ENCODE data around the gene TEAD1. TPM values are rescaled to one million over a fixed set of nuclear protein-coding genes. Genes with fewer than 3 reads are reported as not detected.

The TEAD1 gene
- total RNA-seq, 4 donors from 2014 or later = 46.1 to 175 (median 126) TPM

DNA sequence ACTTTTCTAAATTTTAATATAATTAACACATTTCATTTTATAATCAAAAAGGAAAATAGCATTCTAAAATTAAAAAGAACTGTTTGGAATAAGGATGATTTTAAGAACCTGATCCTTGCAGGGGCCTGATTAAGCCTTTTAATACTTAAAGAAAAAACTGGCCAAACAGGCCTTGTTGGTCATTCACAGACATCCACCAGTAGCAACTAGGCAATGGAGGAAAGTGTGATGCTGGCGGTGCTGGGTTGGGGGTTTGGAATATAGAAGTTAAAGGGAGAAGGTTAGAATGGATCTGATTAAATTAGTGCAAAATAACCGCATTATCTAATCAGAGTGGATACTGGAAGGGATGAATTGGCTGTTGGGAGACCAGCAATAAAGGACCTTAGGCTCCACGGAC is 16.9 kb upstream of the TEAD1 start:
- in situ Hi-C loops (cut with MboI; ENCODE audit: low sequenced_read_pairs in 4 of 4) = no loop called here
- intact Hi-C loops (cut with DNase I; ENCODE audit: low total_unique reads) = no loop called here
- ATAC-seq = no peak
- Histone ChIP-seq H3K9me3 (no peaks in the 10 kb centered on the region), H3K4me1 (no peaks in the 10 kb centered on the region), H3K4me3 (no peak overlapping the region), H3K27me3 (no peaks in the 10 kb centered on the region), H3K36me3 (no peaks in the 10 kb centered on the region), H3K27ac (no peak overlapping the region)
- no peak for TF ChIP-seq POLR2A (IDR thresholded peaks at IDR 0.05)
- TF ChIP-seq, protein P1, sequence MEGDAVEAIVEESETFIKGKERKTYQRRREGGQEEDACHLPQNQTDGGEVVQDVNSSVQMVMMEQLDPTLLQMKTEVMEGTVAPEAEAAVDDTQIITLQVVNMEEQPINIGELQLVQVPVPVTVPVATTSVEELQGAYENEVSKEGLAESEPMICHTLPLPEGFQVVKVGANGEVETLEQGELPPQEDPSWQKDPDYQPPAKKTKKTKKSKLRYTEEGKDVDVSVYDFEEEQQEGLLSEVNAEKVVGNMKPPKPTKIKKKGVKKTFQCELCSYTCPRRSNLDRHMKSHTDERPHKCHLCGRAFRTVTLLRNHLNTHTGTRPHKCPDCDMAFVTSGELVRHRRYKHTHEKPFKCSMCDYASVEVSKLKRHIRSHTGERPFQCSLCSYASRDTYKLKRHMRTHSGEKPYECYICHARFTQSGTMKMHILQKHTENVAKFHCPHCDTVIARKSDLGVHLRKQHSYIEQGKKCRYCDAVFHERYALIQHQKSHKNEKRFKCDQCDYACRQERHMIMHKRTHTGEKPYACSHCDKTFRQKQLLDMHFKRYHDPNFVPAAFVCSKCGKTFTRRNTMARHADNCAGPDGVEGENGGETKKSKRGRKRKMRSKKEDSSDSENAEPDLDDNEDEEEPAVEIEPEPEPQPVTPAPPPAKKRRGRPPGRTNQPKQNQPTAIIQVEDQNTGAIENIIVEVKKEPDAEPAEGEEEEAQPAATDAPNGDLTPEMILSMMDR (IDR thresholded peaks at IDR 0.05 in 4 of 5, conservative IDR thresholded peaks at IDR 0.05 in 1 of 5) = no peak
- no peak for DNase-seq

DNA sequence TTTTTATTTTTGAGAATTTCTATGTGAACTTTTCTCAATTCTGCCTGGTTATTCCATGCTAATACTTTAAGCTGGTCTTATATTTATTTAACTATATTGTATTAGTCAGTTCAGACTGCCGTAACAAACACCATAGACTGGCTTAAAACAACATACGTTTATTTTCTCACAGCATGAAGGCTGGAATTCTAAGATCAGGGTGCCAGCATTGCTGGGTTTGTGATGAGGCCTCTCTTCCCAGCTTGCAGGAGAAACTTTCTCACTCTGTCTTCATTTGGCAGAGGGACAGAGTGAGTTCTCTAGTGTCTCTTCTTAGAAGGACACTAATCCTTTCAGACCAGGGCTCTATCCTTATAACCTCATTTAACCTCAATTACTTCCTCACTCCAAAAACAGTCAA is 16.2 kb upstream of the TEAD1 start:
- in situ Hi-C loops (cut with MboI; ENCODE audit: low sequenced_read_pairs in 4 of 4) (no loop called here), intact Hi-C loops (cut with DNase I; ENCODE audit: low total_unique reads) (no loop called here)
- TF ChIP-seq, protein P1 (IDR thresholded peaks at IDR 0.05 in 4 of 5, conservative IDR thresholded peaks at IDR 0.05 in 1 of 5) = no peak
- no peak for TF ChIP-seq POLR2A (IDR thresholded peaks at IDR 0.05)
- Histone ChIP-seq H3K9me3 (no peaks in the 10 kb centered on the region), H3K27me3 (no peaks in the 10 kb centered on the region), H3K4me1 (no peaks in the 10 kb centered on the region), H3K36me3 (no peaks in the 10 kb centered on the region), H3K4me3 (no peak overlapping the region), H3K27ac (no peak overlapping the region)
- ATAC-seq (no peak), DNase-seq (no peak)

DNA sequence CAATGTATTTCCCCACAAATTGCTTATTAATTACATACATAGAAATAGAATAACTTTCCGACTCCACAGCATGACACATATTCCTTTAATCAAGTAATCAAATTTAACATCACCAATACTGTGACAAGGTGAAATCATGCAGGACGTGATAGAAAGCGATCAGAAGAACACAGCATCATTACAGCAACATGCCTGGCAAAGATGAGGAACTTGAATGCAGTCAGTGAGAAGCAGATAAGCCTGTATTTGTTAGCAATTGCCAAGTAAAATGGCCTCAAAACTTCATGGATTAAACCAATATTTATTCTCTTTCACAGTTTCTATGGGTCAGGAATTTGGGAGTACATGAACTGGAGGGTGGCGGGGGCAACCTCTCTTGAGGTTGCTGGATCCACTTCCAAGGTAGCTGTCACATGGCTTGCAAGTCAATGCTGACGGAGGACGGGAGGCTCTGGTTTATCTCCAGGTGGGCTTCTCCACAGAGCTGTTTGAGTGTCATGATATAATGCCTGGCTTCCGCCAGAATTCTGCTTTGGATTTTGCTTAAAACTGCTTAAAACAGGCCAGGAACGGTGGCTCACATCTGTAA is 12.0 kb upstream of the TEAD1 start:
- ATAC-seq (no peak), DNase-seq (no peak)
- Histone ChIP-seq H3K36me3 (no peaks in the 10 kb centered on the region), H3K9me3 (no peaks in the 10 kb centered on the region), H3K27me3 (no peaks in the 10 kb centered on the region), H3K27ac (no peak overlapping the region), H3K4me1 (no peaks in the 10 kb centered on the region), H3K4me3 (no peak overlapping the region)
- intact Hi-C loops (cut with DNase I; ENCODE audit: low total_unique reads) = no loop called here
- in situ Hi-C loops (cut with MboI; ENCODE audit: low sequenced_read_pairs in 4 of 4) = loop anchor here in 1 of 4 donors (10.0 kb wide), 1 partner anchor 57 kb away; no protein-coding TSS in a partner anchor
- TF ChIP-seq, protein P1 (IDR thresholded peaks at IDR 0.05 in 4 of 5, conservative IDR thresholded peaks at IDR 0.05 in 1 of 5) = no peak
- no peak for TF ChIP-seq POLR2A (IDR thresholded peaks at IDR 0.05)

DNA sequence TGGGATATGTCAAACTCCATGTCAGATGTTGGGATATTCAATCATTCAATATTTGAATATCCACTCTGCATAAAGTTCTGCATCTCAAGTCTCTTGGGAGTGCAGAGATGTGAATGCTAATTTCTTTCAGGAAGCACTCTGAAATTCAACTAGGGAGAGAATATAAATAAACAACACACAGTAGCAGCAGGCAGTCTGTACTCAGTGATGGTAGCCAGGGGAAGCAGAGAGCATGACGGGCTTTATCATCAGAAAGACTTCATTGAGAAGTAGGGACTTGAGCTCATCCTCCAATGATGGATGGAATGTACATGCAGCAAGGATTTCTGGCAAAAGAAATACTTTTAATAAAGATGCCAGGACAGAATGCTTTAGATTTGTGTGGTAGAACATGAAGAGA is 9.8 kb upstream of the TEAD1 start:
- Histone ChIP-seq H3K4me3 (no peak overlapping the region), H3K36me3 (no peaks in the 10 kb centered on the region), H3K4me1 (no peaks in the 10 kb centered on the region), H3K9me3 (no peaks in the 10 kb centered on the region), H3K27ac (no peak overlapping the region), H3K27me3 (no peaks in the 10 kb centered on the region)
- in situ Hi-C loops (cut with MboI; ENCODE audit: low sequenced_read_pairs in 4 of 4) (loop anchor here in 1 of 4 donors (10.0 kb wide), 1 partner anchor 60 kb away; no protein-coding TSS in a partner anchor), intact Hi-C loops (cut with DNase I; ENCODE audit: low total_unique reads) (no loop called here)
- TF ChIP-seq POLR2A (IDR thresholded peaks at IDR 0.05) = no peak
- TF ChIP-seq, protein P1 (IDR thresholded peaks at IDR 0.05 in 4 of 5, conservative IDR thresholded peaks at IDR 0.05 in 1 of 5) = no peak
- no peak for ATAC-seq
- no peak for DNase-seq

DNA sequence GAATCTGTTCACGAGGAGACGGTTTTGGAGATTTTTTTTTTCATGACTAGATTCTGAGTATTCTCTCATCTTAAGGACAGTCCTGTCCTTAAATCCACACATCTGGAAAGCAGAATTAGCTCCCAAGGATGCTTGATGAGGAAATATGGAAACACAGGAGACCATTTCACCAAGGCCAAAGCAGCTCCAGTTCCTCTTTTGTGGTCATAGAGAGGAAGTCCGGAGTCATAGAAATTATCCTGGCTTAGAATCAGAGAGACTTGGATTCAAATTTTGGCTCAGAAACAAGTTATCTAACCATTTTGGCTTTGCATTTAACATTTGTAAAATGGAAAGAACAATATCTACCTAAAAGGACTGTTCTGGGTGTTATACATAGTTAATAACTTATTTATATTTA is 7.3 kb upstream of the TEAD1 start:
- no peaks in the 10 kb centered on the region for H3K9me3 ChIP-seq
- DNase-seq (no peak), ATAC-seq (no peak)
- H3K4me3 ChIP-seq = no peak overlapping the region
- H3K4me1 ChIP-seq = no peaks in the 10 kb centered on the region
- TF ChIP-seq, protein P1 (IDR thresholded peaks at IDR 0.05 in 4 of 5, conservative IDR thresholded peaks at IDR 0.05 in 1 of 5) = no peak
- no peak for TF ChIP-seq POLR2A (IDR thresholded peaks at IDR 0.05)
- no peaks in the 10 kb centered on the region for H3K36me3 ChIP-seq
- intact Hi-C loops (cut with DNase I; ENCODE audit: low total_unique reads) (no loop called here), in situ Hi-C loops (cut with MboI; ENCODE audit: low sequenced_read_pairs in 4 of 4) (loop anchor here in 1 of 4 donors (10.0 kb wide), 1 partner anchor 62 kb away; no protein-coding TSS in a partner anchor)
- no peaks in the 10 kb centered on the region for H3K27me3 ChIP-seq
- no peak overlapping the region for H3K27ac ChIP-seq

Measured in gastrocnemius medialis (tissue), 4 donors.